ENCODE results near the gene EML2.
"Not testable (repeated sequence)": the region's sequence is repeated elsewhere in the genome, so short reads cannot be mapped to it uniquely, and the experiment has no call there.

Gene EML2

GRCh38 chr19:45653634-45654033 is 14.4 kb upstream of the EML2 start:
- in situ Hi-C loops (cut with MboI; ENCODE audit: low sequenced_read_pairs) = no loop called here

- in situ Hi-C loops (cut with MboI; ENCODE audit: low sequenced_read_pairs) = no loop called here
Measured at GRCh38 chr19:45650722-45651121, 11.5 kb upstream of the EML2 start.

- in situ Hi-C loops (cut with MboI; ENCODE audit: low sequenced_read_pairs) = no loop called here
Measured at GRCh38 chr19:45646345-45646698, 7.1 kb upstream of the EML2 start.

- in situ Hi-C loops (cut with MboI; ENCODE audit: low sequenced_read_pairs) = no loop called here
Measured at GRCh38 chr19:45645631-45646344, 6.6 kb upstream of the EML2 start.

GRCh38 chr19:45645068-45645630 is 6.0 kb upstream of the EML2 start:
- in situ Hi-C loops (cut with MboI; ENCODE audit: low sequenced_read_pairs) = no loop called here

GRCh38 chr19:45643927-45644771 is 5.0 kb upstream of the EML2 start:
- in situ Hi-C loops (cut with MboI; ENCODE audit: low sequenced_read_pairs) = no loop called here

GRCh38 chr19:45643024-45643926 is 4.1 kb upstream of the EML2 start:
- in situ Hi-C loops (cut with MboI; ENCODE audit: low sequenced_read_pairs) = no loop called here

GRCh38 chr19:45641274-45642105 is 2.3 kb upstream of the EML2 start:
- in situ Hi-C loops (cut with MboI; ENCODE audit: low sequenced_read_pairs) = no loop called here

GRCh38 chr19:45640849-45641273 is 1.7 kb upstream of the EML2 start:
- in situ Hi-C loops (cut with MboI; ENCODE audit: low sequenced_read_pairs) = no loop called here

GRCh38 chr19:45637890-45638667 is 1.1 kb downstream of the EML2 start:
- in situ Hi-C loops (cut with MboI; ENCODE audit: low sequenced_read_pairs) = no loop called here

GRCh38 chr19:45636902-45637301 is 2.3 kb downstream of the EML2 start:
- in situ Hi-C loops (cut with MboI; ENCODE audit: low sequenced_read_pairs) = no loop called here

GRCh38 chr19:45636275-45636674 is 2.9 kb downstream of the EML2 start:
- in situ Hi-C loops (cut with MboI; ENCODE audit: low sequenced_read_pairs) = no loop called here

GRCh38 chr19:45632468-45633196 is 6.6 kb downstream of the EML2 start:
- in situ Hi-C loops (cut with MboI; ENCODE audit: low sequenced_read_pairs) = no loop called here

GRCh38 chr19:45630463-45630862 is 8.7 kb downstream of the EML2 start:
- in situ Hi-C loops (cut with MboI; ENCODE audit: low sequenced_read_pairs) = no loop called here

- in situ Hi-C loops (cut with MboI; ENCODE audit: low sequenced_read_pairs) = no loop called here
Measured at GRCh38 chr19:45629704-45630103, 9.5 kb downstream of the EML2 start.

- in situ Hi-C loops (cut with MboI; ENCODE audit: low sequenced_read_pairs) = not testable (repeated sequence)
Measured at GRCh38 chr19:45628219-45628618, 11.0 kb downstream of the EML2 start.

GRCh38 chr19:45623984-45624383 is 15.2 kb downstream of the EML2 start:
- in situ Hi-C loops (cut with MboI; ENCODE audit: low sequenced_read_pairs) = no loop called here

- in situ Hi-C loops (cut with MboI; ENCODE audit: low sequenced_read_pairs) = no loop called here
Measured at GRCh38 chr19:45621976-45622503, 17.2 kb downstream of the EML2 start.

Data from HL-60/S4 (cell line).